Measurements from ENCODE around the gene PHYKPL. TPM values are rescaled to one million over a fixed set of nuclear protein-coding genes. Genes with fewer than 3 reads are reported as not detected.

The PHYKPL gene
- total and polyA plus RNA-seq, 7 experiments from 2014 or later, result 38.8 to 265 (median 143) TPM

GRCh38 chr5:178236126-178236525, 3.5 kb upstream of the PHYKPL start:
- no peaks in the 10 kb centered on the region for H3K9me3 Mint-ChIP-seq
- no peak for DNase-seq
- intact Hi-C loops (cut with micrococcal nuclease), result loop anchor here (10.0 kb wide), 2 partner anchors 789 to 1319 kb away; partner anchors contain the start of genes RUFY1 (in 1 of the 2) and ZNF879 (in 1 of the 2)

GRCh38 chr5:178235588-178235974, 3.0 kb upstream of the PHYKPL start:
- Histone ChIP-seq H3K4me3 (ENCODE audit: low read length) (no peak overlapping the region), H3K4me1 (ENCODE audit: control insufficient read depth in 2 of 2, insufficient read depth in 2 of 2, low read length in 2 of 2) (peaks cover 45 to 60% of the 10 kb centered on the region in 2 donors), H3K27ac (ENCODE audit: low read depth, low read length) (no peak overlapping the region), H3K9me3 (ENCODE audit: control insufficient read depth in 2 of 3, low read length in 3 of 3) (no peaks in the 10 kb centered on the region), H3K27me3 (ENCODE audit: control insufficient read depth in 2 of 2, insufficient read depth in 2 of 2, low read length in 2 of 2) (no peaks in the 10 kb centered on the region), H3K36me3 (ENCODE audit: control insufficient read depth in 2 of 3, insufficient read depth in 3 of 3, low read length in 3 of 3) (peaks cover 0 to 11% (median 7%) of the 10 kb centered on the region in 3 experiments)
- Mint-ChIP-seq H3K4me1 (peaks cover 16 to 73% (median 57%) of the 10 kb centered on the region in 7 donors), H3K4me3 (peak overlapping the region in 2 of 10 donors; percentile 27 to 38), H3K9me3 (no peaks in the 10 kb centered on the region), H3K27me3 (no peaks in the 10 kb centered on the region), H3K27ac (peak overlapping the region in 4 of 9 donors; percentile 29 to 86 (median 60)), H3K36me3 (peaks cover 0 to 13% (median 4%) of the 10 kb centered on the region in 5 donors)
- ChIA-PET CTCF (interaction anchor here (0.6 to 1.2 kb wide), 4 partner anchors 12 to 33 kb away, joined by 3 to 6 read pairs (median 4); no protein-coding TSS in a partner anchor), POLR2A (interaction anchor here (0.7 kb wide), 1 partner anchor 12 kb away, joined by 3 read pairs; no protein-coding TSS in a partner anchor)
- intact Hi-C loops (cut with micrococcal nuclease), result loop anchor here (2.0 to 10.0 kb wide), 3 partner anchors 355 to 1319 kb away; partner anchors contain the start of genes COL23A1 (in 1 of the 2), RUFY1 (in 1 of the 2) and ZNF879 (in 1 of the 2)
- DNase-seq, result no peak
- no peak for ATAC-seq

More at GRCh38 chr5:178236126-178236525, 3.5 kb upstream of the PHYKPL start:
- no peak for ATAC-seq
- H3K36me3 ChIP-seq (ENCODE audit: control insufficient read depth in 2 of 3, insufficient read depth in 3 of 3, low read length in 3 of 3), result peaks cover 0 to 5% (median 3%) of the 10 kb centered on the region in 3 experiments
- H3K9me3 ChIP-seq (ENCODE audit: control insufficient read depth in 2 of 3, low read length in 3 of 3), result no peaks in the 10 kb centered on the region
- H3K27ac Mint-ChIP-seq, result peak overlapping the region in 2 of 9 donors; percentile 51 to 71
- ChIA-PET POLR2A (interaction anchor here (0.8 kb wide), 1 partner anchor 13 kb away, joined by 4 read pairs; no protein-coding TSS in a partner anchor), CTCF (interaction anchor here (1.0 kb wide), 1 partner anchor 12 kb away, joined by 6 read pairs; no protein-coding TSS in a partner anchor)
- no peaks in the 10 kb centered on the region for H3K27me3 Mint-ChIP-seq
- no peak overlapping the region for H3K4me3 ChIP-seq (ENCODE audit: low read length)
- H3K27ac ChIP-seq (ENCODE audit: low read depth, low read length), result no peak overlapping the region
- H3K4me1 Mint-ChIP-seq, result peaks cover 19 to 73% (median 57%) of the 10 kb centered on the region in 7 donors
- no peaks in the 10 kb centered on the region for H3K27me3 ChIP-seq (ENCODE audit: control insufficient read depth in 2 of 2, insufficient read depth in 2 of 2, low read length in 2 of 2)
- peak overlapping the region in 1 of 10 donors; percentile 34 for H3K4me3 Mint-ChIP-seq
- peaks cover 40 to 60% of the 10 kb centered on the region in 2 donors for H3K4me1 ChIP-seq (ENCODE audit: control insufficient read depth in 2 of 2, insufficient read depth in 2 of 2, low read length in 2 of 2)
- peaks cover 0 to 8% (median 0%) of the 10 kb centered on the region in 5 donors for H3K36me3 Mint-ChIP-seq

- Mint-ChIP-seq H3K27me3 (no peaks in the 10 kb centered on the region), H3K27ac (peak overlapping the region; percentile 31 to 86 (median 75)), H3K4me1 (peaks cover 16 to 76% (median 57%) of the 10 kb centered on the region in 7 donors), H3K4me3 (peak overlapping the region in 8 of 10 donors; percentile 0 to 63 (median 30)), H3K36me3 (peaks cover 0 to 17% (median 6%) of the 10 kb centered on the region in 5 donors), H3K9me3 (no peaks in the 10 kb centered on the region)
- peaks cover 0 to 16% (median 7%) of the 10 kb centered on the region in 3 experiments for H3K36me3 ChIP-seq (ENCODE audit: control insufficient read depth in 2 of 3, insufficient read depth in 3 of 3, low read length in 3 of 3)
- no peaks in the 10 kb centered on the region for H3K27me3 ChIP-seq (ENCODE audit: control insufficient read depth in 2 of 2, insufficient read depth in 2 of 2, low read length in 2 of 2)
- H3K27ac ChIP-seq (ENCODE audit: low read depth, low read length), result no peak overlapping the region
- intact Hi-C loops (cut with micrococcal nuclease), result loop anchor here (2.0 to 10.0 kb wide), 3 partner anchors 356 to 1320 kb away; partner anchors contain the start of genes COL23A1 (in 1 of the 2), RUFY1 (in 1 of the 2) and ZNF879 (in 1 of the 2)
- POLR2A ChIA-PET, result interaction anchor here (0.7 to 1.2 kb wide), 2 partner anchors 13 to 31 kb away, joined by 3 to 5 read pairs; partner anchors contain the start of gene HNRNPAB
- no peak overlapping the region for H3K4me3 ChIP-seq (ENCODE audit: low read length)
- ATAC-seq (peak; percentile 42), DNase-seq (peak; percentile 45 to 74 (median 70))
- no peaks in the 10 kb centered on the region for H3K9me3 ChIP-seq (ENCODE audit: control insufficient read depth in 2 of 3, low read length in 3 of 3)
- peaks cover 47 to 60% of the 10 kb centered on the region in 2 donors for H3K4me1 ChIP-seq (ENCODE audit: control insufficient read depth in 2 of 2, insufficient read depth in 2 of 2, low read length in 2 of 2)
- CTCF ChIA-PET, result interaction anchor here (0.6 to 1.2 kb wide), 4 partner anchors 14 to 32 kb away, joined by 3 to 4 read pairs (median 3); no protein-coding TSS in a partner anchor
Observed at GRCh38 chr5:178234750-178235587, 2.4 kb upstream of the PHYKPL start.

GRCh38 chr5:178234121-178234749, 1.6 kb upstream of the PHYKPL start:
- Histone ChIP-seq H3K36me3 (ENCODE audit: control insufficient read depth in 2 of 3, insufficient read depth in 3 of 3, low read length in 3 of 3) (peaks cover 0 to 24% (median 7%) of the 10 kb centered on the region in 3 experiments), H3K9me3 (ENCODE audit: control insufficient read depth in 2 of 3, low read length in 3 of 3) (no peaks in the 10 kb centered on the region), H3K27me3 (ENCODE audit: control insufficient read depth in 2 of 2, insufficient read depth in 2 of 2, low read length in 2 of 2) (no peaks in the 10 kb centered on the region), H3K27ac (ENCODE audit: low read depth, low read length) (no peak overlapping the region), H3K4me1 (ENCODE audit: control insufficient read depth in 2 of 2, insufficient read depth in 2 of 2, low read length in 2 of 2) (peaks cover 48 to 57% of the 10 kb centered on the region in 2 donors), H3K4me3 (ENCODE audit: low read length) (no peak overlapping the region)
- no peaks in the 10 kb centered on the region for H3K9me3 Mint-ChIP-seq
- POLR2A ChIA-PET, result interaction anchor here (1.2 to 1.4 kb wide), 2 partner anchors 13 to 30 kb away, joined by 5 to 7 read pairs; partner anchors contain the start of gene HNRNPAB
- peak overlapping the region in 7 of 10 donors; percentile 19 to 88 (median 27) for H3K4me3 Mint-ChIP-seq
- intact Hi-C loops (cut with micrococcal nuclease), result loop anchor here (2.0 to 10.0 kb wide), 3 partner anchors 357 to 1321 kb away; partner anchors contain the start of genes COL23A1 (in 1 of the 2), RUFY1 (in 1 of the 2) and ZNF879 (in 1 of the 2)
- H3K27me3 Mint-ChIP-seq, result no peaks in the 10 kb centered on the region
- H3K36me3 Mint-ChIP-seq, result peaks cover 3 to 22% (median 10%) of the 10 kb centered on the region in 5 donors
- DNase-seq (no peak), ATAC-seq (no peak)
- CTCF ChIA-PET, result interaction anchor here (0.8 to 1.2 kb wide), 3 partner anchors 15 to 20 kb away, joined by 3 read pairs; no protein-coding TSS in a partner anchor
- peaks cover 23 to 77% (median 59%) of the 10 kb centered on the region in 7 donors for H3K4me1 Mint-ChIP-seq
- H3K27ac Mint-ChIP-seq, result peak overlapping the region in 8 of 9 donors; percentile 31 to 92 (median 78)

GRCh38 chr5:178232920-178233429, 373 bp upstream of the PHYKPL start:
- Histone ChIP-seq H3K4me3 (ENCODE audit: low read length) (peak overlapping the region; percentile 63), H3K27ac (ENCODE audit: low read depth, low read length) (peak overlapping the region; percentile 95), H3K9me3 (ENCODE audit: control insufficient read depth in 2 of 3, low read length in 3 of 3) (no peaks in the 10 kb centered on the region), H3K27me3 (ENCODE audit: control insufficient read depth in 2 of 2, insufficient read depth in 2 of 2, low read length in 2 of 2) (no peaks in the 10 kb centered on the region), H3K4me1 (ENCODE audit: control insufficient read depth in 2 of 2, insufficient read depth in 2 of 2, low read length in 2 of 2) (peaks cover 35 to 45% of the 10 kb centered on the region in 2 donors), H3K36me3 (ENCODE audit: control insufficient read depth in 2 of 3, insufficient read depth in 3 of 3, low read length in 3 of 3) (peaks cover 0 to 36% (median 7%) of the 10 kb centered on the region in 3 experiments)
- no peaks in the 10 kb centered on the region for H3K27me3 Mint-ChIP-seq
- peaks cover 32 to 73% (median 56%) of the 10 kb centered on the region in 7 donors for H3K4me1 Mint-ChIP-seq
- DNase-seq (no peak), ATAC-seq (no peak)
- ChIA-PET CTCF (interaction anchor here (1.7 kb wide), 1 partner anchor 317 kb away, joined by 5 read pairs; no protein-coding TSS in a partner anchor), POLR2A (interaction anchor here (0.7 to 3.0 kb wide), 7 partner anchors 8 to 392 kb away, joined by 3 to 16 read pairs (median 3); partner anchors contain the start of gene HNRNPAB)
- peaks cover 4 to 29% (median 19%) of the 10 kb centered on the region in 5 donors for H3K36me3 Mint-ChIP-seq
- peak overlapping the region; percentile 70 to 90 (median 78) for H3K4me3 Mint-ChIP-seq
- intact Hi-C loops (cut with micrococcal nuclease), result loop anchor here (1.0 to 10.0 kb wide), 6 partner anchors 29 to 1322 kb away; partner anchors contain the start of genes CLK4 (in 2 of the 2), HNRNPAB (in 2 of the 2), RUFY1 (in 1 of the 2) and ZNF879 (in 1 of the 2)
- peak overlapping the region; percentile 75 to 92 (median 86) for H3K27ac Mint-ChIP-seq
- peaks cover 0 to 3% (median 0%) of the 10 kb centered on the region in 11 donors for H3K9me3 Mint-ChIP-seq
